ENCODE measurements around the gene C1orf122. TPM values are rescaled to one million over a fixed set of nuclear protein-coding genes. Genes with fewer than 3 reads are reported as not detected.

Gene C1orf122
- total and polyA plus RNA-seq, 2 of the 13 experiments (the other 11 are each of a cell fraction or from before 2014, with no cell fraction given): 18.7 to 40.6 TPM

DNA sequence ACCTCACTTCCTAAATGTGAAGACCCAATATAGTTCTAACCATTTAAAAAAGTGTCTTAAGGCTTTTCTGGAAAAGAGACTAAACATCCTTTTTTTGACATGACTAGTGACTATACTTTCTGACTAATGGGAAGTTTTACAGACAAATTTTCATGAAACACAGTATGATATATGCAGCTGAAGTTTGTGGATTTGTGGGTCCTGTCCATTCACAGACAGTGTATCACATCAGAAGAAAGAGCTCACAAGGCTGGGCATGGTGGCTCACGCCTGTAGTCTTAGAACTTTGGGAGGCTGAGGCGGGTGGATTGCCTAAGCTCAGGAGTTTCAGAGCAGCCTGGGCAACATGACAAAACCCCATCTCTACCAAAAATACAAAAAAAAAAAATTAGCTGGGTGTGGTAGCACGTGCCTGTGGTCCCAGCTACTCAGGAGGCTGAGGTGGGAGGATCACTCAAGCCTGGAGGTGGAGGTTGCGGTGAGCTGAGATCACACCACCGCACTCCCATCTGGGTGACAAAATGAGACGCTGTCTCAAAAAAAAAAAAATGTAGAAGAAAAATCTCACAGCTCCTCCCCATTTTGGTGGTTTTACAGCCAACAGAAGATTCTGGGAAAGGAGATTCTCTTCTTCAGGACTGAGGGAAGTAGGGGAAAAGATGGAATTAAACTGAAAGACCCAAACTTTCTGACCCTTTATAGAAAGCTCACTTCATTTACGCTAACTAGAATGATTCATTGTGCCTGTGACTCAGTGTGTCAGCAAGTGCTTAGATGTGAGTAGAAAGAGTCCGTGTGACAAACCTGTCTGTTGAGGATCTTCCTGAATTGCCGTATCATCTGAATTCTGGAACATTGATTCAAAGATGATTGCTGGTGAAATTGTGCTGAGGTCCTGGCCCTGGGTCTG is 15.6 kb downstream of the C1orf122 start:
- Histone ChIP-seq H3K27ac (ENCODE audit: extremely low read length, insufficient read depth, low read length) (no peak overlapping the region), H2AFZ (ENCODE audit: low read length) (no peak overlapping the region), H3K79me2 (ENCODE audit: insufficient read depth, low read length) (no peaks in the 10 kb centered on the region), H3K9ac (ENCODE audit: insufficient read depth, low read depth, low read length) (no peak overlapping the region), H3K4me2 (ENCODE audit: low read depth, low read length) (no peak overlapping the region), H3K27me3 (ENCODE audit: control insufficient read depth in 1 of 2, insufficient read depth in 2 of 2, low read length in 2 of 2) (no peaks in the 10 kb centered on the region), H3K9me3 (ENCODE audit: low read length) (no peaks in the 10 kb centered on the region), H4K20me1 (ENCODE audit: insufficient read depth, low read length) (no peaks in the 10 kb centered on the region), H3K36me3 (replicated peaks in 1 of 2; ENCODE audit: control insufficient read depth in 1 of 2, insufficient read depth in 2 of 2, low read length in 2 of 2) (peaks cover 10 to 41% of the 10 kb centered on the region in 2 experiments; a peak in 4 of 5 replicates), H3K4me1 (ENCODE audit: insufficient read depth, low read length) (no peaks in the 10 kb centered on the region), H3K4me3 (replicated peaks in 1 of 3; ENCODE audit: insufficient read depth in 1 of 3, low read depth in 2 of 3, low read length in 3 of 3) (no peak overlapping the region)
- ATAC-seq (no peak), FAIRE-seq (no peak), DNase-seq (ENCODE audit: low spot score) (no peak)
- WGBS (ENCODE audit: low lambda C conversion rate): 97% methylated on average over 9 of the region's 9 CpGs
- ChIA-PET CTCF (ENCODE audit: low intra/inter-chr PET ratio, low total read pairs) (no interaction called here), POLR2A (no interaction called here)
- BruUV-seq (replicated peaks): no TSS peak
- TF ChIP-seq ATRX (CRISPR knock-in tag; IDR thresholded peaks at IDR 0.05; ENCODE audit: borderline replicate concordance) (no peak), FOXM1 (CRISPR knock-in tag; IDR thresholded peaks at IDR 0.05) (no peak), NFE2 (CRISPR knock-in tag; IDR thresholded peaks at IDR 0.05) (no peak), NCOR1 (IDR thresholded peaks at IDR 0.05; ENCODE audit: borderline replicate concordance, low read length) (no peak), MTA1 (CRISPR knock-in tag; IDR thresholded peaks at IDR 0.05; ENCODE audit: borderline replicate concordance) (no peak), ZFX (CRISPR knock-in tag; IDR thresholded peaks at IDR 0.05; ENCODE audit: low read depth) (no peak), STAT5B (CRISPR knock-in tag; IDR thresholded peaks at IDR 0.05) (no peak), ELF1 (CRISPR knock-in tag; IDR thresholded peaks at IDR 0.05) (no peak), HOXA3 (CRISPR knock-in tag; IDR thresholded peaks at IDR 0.05) (no peak), ZNF749 (CRISPR knock-in tag; IDR thresholded peaks at IDR 0.05; ENCODE audit: borderline replicate concordance) (no peak)
- TF ChIP-seq, protein P1, sequence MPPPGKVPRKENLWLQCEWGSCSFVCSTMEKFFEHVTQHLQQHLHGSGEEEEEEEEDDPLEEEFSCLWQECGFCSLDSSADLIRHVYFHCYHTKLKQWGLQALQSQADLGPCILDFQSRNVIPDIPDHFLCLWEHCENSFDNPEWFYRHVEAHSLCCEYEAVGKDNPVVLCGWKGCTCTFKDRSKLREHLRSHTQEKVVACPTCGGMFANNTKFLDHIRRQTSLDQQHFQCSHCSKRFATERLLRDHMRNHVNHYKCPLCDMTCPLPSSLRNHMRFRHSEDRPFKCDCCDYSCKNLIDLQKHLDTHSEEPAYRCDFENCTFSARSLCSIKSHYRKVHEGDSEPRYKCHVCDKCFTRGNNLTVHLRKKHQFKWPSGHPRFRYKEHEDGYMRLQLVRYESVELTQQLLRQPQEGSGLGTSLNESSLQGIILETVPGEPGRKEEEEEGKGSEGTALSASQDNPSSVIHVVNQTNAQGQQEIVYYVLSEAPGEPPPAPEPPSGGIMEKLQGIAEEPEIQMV (CRISPR knock-in tag; IDR thresholded peaks at IDR 0.05; ENCODE audit: low read depth): no peak
- TF ChIP-seq, protein P2, sequence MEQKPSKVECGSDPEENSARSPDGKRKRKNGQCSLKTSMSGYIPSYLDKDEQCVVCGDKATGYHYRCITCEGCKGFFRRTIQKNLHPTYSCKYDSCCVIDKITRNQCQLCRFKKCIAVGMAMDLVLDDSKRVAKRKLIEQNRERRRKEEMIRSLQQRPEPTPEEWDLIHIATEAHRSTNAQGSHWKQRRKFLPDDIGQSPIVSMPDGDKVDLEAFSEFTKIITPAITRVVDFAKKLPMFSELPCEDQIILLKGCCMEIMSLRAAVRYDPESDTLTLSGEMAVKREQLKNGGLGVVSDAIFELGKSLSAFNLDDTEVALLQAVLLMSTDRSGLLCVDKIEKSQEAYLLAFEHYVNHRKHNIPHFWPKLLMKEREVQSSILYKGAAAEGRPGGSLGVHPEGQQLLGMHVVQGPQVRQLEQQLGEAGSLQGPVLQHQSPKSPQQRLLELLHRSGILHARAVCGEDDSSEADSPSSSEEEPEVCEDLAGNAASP (CRISPR knock-in tag; IDR thresholded peaks at IDR 0.05; ENCODE audit: borderline replicate concordance): no peak
- TF ChIP-seq, protein P3, sequence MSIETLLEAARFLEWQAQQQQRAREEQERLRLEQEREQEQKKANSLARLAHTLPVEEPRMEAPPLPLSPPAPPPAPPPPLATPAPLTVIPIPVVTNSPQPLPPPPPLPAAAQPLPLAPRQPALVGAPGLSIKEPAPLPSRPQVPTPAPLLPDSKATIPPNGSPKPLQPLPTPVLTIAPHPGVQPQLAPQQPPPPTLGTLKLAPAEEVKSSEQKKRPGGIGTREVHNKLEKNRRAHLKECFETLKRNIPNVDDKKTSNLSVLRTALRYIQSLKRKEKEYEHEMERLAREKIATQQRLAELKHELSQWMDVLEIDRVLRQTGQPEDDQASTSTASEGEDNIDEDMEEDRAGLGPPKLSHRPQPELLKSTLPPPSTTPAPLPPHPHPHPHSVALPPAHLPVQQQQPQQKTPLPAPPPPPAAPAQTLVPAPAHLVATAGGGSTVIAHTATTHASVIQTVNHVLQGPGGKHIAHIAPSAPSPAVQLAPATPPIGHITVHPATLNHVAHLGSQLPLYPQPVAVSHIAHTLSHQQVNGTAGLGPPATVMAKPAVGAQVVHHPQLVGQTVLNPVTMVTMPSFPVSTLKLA (IDR thresholded peaks at IDR 0.05): no peak
- intact Hi-C loops (cut with micrococcal nuclease; ENCODE audit: unreplicated experiment): no loop called here
- in situ Hi-C loops (cut with HindIII; ENCODE audit: extremely low pct_ligation_motif_present, low pct_unique_long_range_greater_than_20kb): no loop called here
